Activated CD8-positive, alpha-beta memory T cell treated with anti-CD3 and anti-CD28 coated beads, Interleukin-2, amount 10 ng/mL, durations not matched to agents 7 days and 5 days (primary cell): ENCODE measurements around the gene ABCF1. TPM values are rescaled to one million over a fixed set of nuclear protein-coding genes. Genes with fewer than 3 reads are reported as not detected.

Experiments used
- ATAC-seq: fragments of 150-1000 bp; cut with Tn5 transposase; one replicate; pipeline ENCODE4 v1.10.0; 2021; ENCODE audit warnings: moderate library complexity
- CTCF ChIA-PET: fragments of 350-600 bp; sonication (Branson Sonifier 250); formaldehyde crosslinking; loops from one replicate; lab custom pipeline; 2021; ENCODE audit warnings: antibody characterized with exemption; lab: Charles Lee
- DNase-seq: peaks from one replicate; pipeline ENCODE4 v3.0.0-alpha.2; 2020
- H3K27ac Mint-ChIP-seq: one replicate; pipeline ENCODE4 v1.8.0; 2021; ENCODE audit warnings: mild to moderate bottlenecking, mixed read lengths
- H3K27me3 Mint-ChIP-seq: one replicate; pipeline ENCODE4 v1.8.0; 2021; ENCODE audit warnings: mixed read lengths
- H3K36me3 Mint-ChIP-seq: one replicate; pipeline ENCODE4 v1.8.0; 2021; ENCODE audit warnings: mild to moderate bottlenecking, mixed read lengths
- H3K4me1 Mint-ChIP-seq: one replicate; pipeline ENCODE4 v1.8.0; 2021; ENCODE audit warnings: mixed read lengths
- H3K4me3 Mint-ChIP-seq: one replicate; pipeline ENCODE4 v1.8.0; 2021; ENCODE audit warnings: mild to moderate bottlenecking, moderate library complexity, mixed read lengths
- H3K9me3 Mint-ChIP-seq: one replicate; pipeline ENCODE4 v1.8.0; 2022; ENCODE audit warnings: low read depth, mixed read lengths
- microRNA-seq: library from miRNA; unstranded; fragments of <30 nt; microRNA quantifications from one replicate; pipeline ENCODE4 v1.2.0, GENCODE V29; 2022
- total RNA-seq, 2 experiments: library from RNA; stranded (reverse); gene quantifications; one replicate each; pipeline ENCODE4 v1.2.3, GENCODE V29; 2021

ABCF1 gene
- total RNA-seq, 2 experiments from 2014 or later, result 73.8 to 98.6 TPM

GRCh38 chr6:30619561-30619960, 48.3 kb downstream of the ABCF1 start:
- Mint-ChIP-seq H3K27ac (peak overlapping the region; percentile 100), H3K36me3 (peaks cover 53% of the 10 kb centered on the region), H3K27me3 (peaks cover 3% of the 10 kb centered on the region), H3K9me3 (no peaks in the 10 kb centered on the region), H3K4me3 (peak overlapping the region; percentile 97), H3K4me1 (peaks cover 22% of the 10 kb centered on the region)
- CTCF ChIA-PET, result interaction anchor here (1.2 to 2.5 kb wide), 4 partner anchors 21 to 111 kb away, joined by 3 to 9 read pairs (median 8); no protein-coding TSS in a partner anchor
- DNase-seq (no peak), ATAC-seq (no peak)

GRCh38 chr6:30625511-30625910, 54.3 kb downstream of the ABCF1 start:
- peak overlapping the region; percentile 17 for H3K27ac Mint-ChIP-seq

DNA sequence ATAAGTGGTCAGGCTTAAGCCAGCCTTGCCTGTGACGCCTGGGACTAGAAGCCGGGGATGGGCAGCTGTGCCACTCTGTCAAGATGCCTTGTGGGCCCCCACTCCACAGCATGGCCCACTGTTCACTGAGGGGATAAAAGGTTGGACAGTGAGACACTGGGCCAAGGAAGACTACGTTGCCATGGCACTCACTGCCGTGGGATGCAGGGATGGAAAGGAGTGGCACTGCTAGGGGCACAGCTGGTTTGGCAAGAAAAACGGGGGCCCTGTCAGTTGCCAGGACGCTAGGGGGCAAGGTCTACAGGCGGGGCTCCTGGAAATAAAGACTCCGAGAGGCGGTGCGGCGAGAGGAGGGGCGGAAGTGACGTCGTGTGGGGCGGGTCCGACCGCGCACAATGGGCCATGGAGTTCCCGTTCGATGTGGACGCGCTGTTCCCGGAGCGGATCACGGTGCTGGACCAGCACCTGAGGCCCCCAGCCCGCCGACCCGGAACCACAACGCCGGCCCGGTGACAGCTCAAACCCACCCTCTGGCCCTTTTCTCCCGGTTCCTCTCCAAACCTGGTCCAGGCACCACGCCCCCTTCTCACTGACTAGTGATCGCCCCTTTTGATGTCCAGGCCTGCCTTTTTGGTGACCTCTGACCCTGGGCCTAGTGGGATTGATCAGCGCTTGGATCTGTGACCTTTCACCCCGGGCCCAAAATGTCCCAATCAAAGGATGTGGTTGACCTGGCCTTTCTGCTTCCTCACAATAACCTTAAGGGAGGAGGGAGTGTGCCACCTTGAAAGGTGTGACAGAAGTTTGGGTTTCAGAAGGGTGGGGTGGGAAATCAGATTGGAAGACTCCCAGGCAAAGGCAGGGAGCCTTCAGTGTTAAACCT, 55.5 kb downstream of the ABCF1 start, which contains the start of gene ATAT1:
Gene ATAT1, plus strand, starts transcription at position 391 of the 883 bp plus-strand sequence.
- H3K36me3 Mint-ChIP-seq, result peaks cover 39% of the 10 kb centered on the region
- H3K9me3 Mint-ChIP-seq, result no peaks in the 10 kb centered on the region
- DNase-seq, result peak; percentile 92
- H3K4me3 Mint-ChIP-seq, result peak within 1 kb of the TSS; percentile 90
- H3K27ac Mint-ChIP-seq, result peak within 1 kb of the TSS; percentile 97
- H3K4me1 Mint-ChIP-seq, result peaks cover 30% of the 10 kb centered on the region
- peak; percentile 99 for ATAC-seq
- CTCF ChIA-PET, result interaction anchor here (1.0 to 2.8 kb wide), 13 partner anchors 9 to 281 kb away, joined by 3 to 18 read pairs (median 5); partner anchors contain the start of genes DHX16 and MRPS18B
- no peaks in the 10 kb centered on the region for H3K27me3 Mint-ChIP-seq

More at GRCh38 chr6:30625511-30625910, 54.3 kb downstream of the ABCF1 start:
- H3K9me3 Mint-ChIP-seq, result no peaks in the 10 kb centered on the region
- DNase-seq, result no peak
- H3K36me3 Mint-ChIP-seq, result peaks cover 41% of the 10 kb centered on the region
- peaks cover 34% of the 10 kb centered on the region for H3K4me1 Mint-ChIP-seq
- no peak for ATAC-seq
- no peak overlapping the region for H3K4me3 Mint-ChIP-seq
- H3K27me3 Mint-ChIP-seq, result no peaks in the 10 kb centered on the region
- CTCF ChIA-PET, result interaction anchor here (1.0 to 2.8 kb wide), 8 partner anchors 13 to 106 kb away, joined by 3 to 18 read pairs (median 4); partner anchors contain the start of gene DHX16

- ATAC-seq, result no peak
- CTCF ChIA-PET, result no interaction called here
- no peak overlapping the region for H3K4me3 Mint-ChIP-seq
- peaks cover 15% of the 10 kb centered on the region for H3K36me3 Mint-ChIP-seq
- no peak overlapping the region for H3K27ac Mint-ChIP-seq
- H3K27me3 Mint-ChIP-seq, result no peaks in the 10 kb centered on the region
- H3K9me3 Mint-ChIP-seq, result no peaks in the 10 kb centered on the region
- DNase-seq, result no peak
- H3K4me1 Mint-ChIP-seq, result peaks cover 7% of the 10 kb centered on the region
Measured at GRCh38 chr6:30635834-30636233, 64.6 kb downstream of the ABCF1 start.

DNA sequence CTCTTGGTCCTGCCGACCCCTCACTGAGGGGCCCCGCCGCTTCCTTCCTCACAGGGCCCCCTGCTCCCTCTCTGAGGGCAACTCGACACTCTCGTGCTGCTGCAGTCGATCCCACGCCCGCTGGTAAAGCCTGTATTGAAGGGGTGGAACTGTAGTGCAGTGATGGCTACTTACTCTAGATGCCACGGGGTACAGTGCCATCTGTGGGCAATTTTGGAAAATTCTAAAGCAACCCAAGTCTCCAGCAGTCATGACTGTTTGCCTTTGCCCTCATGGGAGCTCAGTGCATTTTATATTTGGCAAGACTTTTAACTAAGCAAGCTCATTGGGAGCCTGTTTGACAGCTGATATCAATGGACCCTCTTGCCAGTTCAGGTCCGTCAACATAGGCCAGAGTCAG, 69.2 kb downstream of the ABCF1 start:
- Mint-ChIP-seq H3K4me1 (peaks cover 17% of the 10 kb centered on the region), H3K36me3 (peaks cover 3% of the 10 kb centered on the region), H3K27ac (no peak overlapping the region), H3K9me3 (no peaks in the 10 kb centered on the region), H3K27me3 (no peaks in the 10 kb centered on the region), H3K4me3 (no peak overlapping the region)
- DNase-seq (no peak), ATAC-seq (peak; percentile 34)
- CTCF ChIA-PET, result interaction anchor here (0.5 to 2.0 kb wide), 11 partner anchors 12 to 183 kb away, joined by 3 to 9 read pairs (median 3); partner anchors contain the start of genes DHX16 and MRPS18B

DNA sequence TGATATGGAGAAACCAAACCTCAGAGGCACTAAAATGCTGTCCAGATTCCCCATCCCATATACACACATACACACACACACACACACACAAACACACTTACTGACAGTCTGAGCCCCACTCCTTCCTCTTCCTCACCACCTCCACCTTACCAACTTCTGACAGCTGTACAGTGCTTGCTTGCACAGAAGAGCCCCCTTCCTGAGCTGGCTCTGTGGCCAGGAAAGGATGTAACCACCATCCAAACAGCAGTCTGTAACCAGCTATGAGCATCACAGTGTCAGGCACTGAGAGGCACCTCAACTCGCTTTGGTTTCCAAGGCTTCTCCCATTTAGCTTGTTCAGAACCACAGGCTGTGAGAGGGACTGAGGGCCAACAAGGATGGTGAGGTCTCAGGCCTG, 69.8 kb downstream of the ABCF1 start:
- Mint-ChIP-seq H3K27ac (peak overlapping the region; percentile 74), H3K9me3 (no peaks in the 10 kb centered on the region)
- DNase-seq, result peak; percentile 57

More for the DNA sequence above, 69.8 kb downstream of the ABCF1 start:
- peaks cover 2% of the 10 kb centered on the region for H3K36me3 Mint-ChIP-seq
- H3K4me3 Mint-ChIP-seq, result peak overlapping the region; percentile 42
- CTCF ChIA-PET, result interaction anchor here (0.5 to 2.0 kb wide), 13 partner anchors 12 to 183 kb away, joined by 3 to 9 read pairs (median 4); partner anchors contain the start of genes DHX16 and MRPS18B
- peak; percentile 81 for ATAC-seq
- H3K4me1 Mint-ChIP-seq, result peaks cover 22% of the 10 kb centered on the region
- no peaks in the 10 kb centered on the region for H3K27me3 Mint-ChIP-seq

Small RNA genes within 50 kb of the gene (microRNA-seq; reads per million reads assigned to microRNA genes)
- 156 reads per million, percentile 70 among the genes with 10 or more reads in this experiment for gene MIR877

Other genes starting within 250 kb of the ABCF1 start
- gene TRIM39, start 244.5 kb upstream of the ABCF1 start, total RNA-seq, result 10 to 100 TPM; 13.6 to 16.4 TPM
- 10 to 100 TPM; 37.7 to 44.0 TPM for gene RPP21, start 226.3 kb upstream of the ABCF1 start, total RNA-seq
- gene HLA-E, start 81.9 kb upstream of the ABCF1 start, total RNA-seq, result 100 to 1,000 TPM; 395 to 602 TPM
- gene GNL1, start 15.0 kb upstream of the ABCF1 start, total RNA-seq, result 10 to 100 TPM; 64.0 to 73.5 TPM
- gene PRR3, start 14.1 kb upstream of the ABCF1 start, total RNA-seq, result 10 to 100 TPM; 19.5 to 23.6 TPM
- 100 to 1,000 TPM; 101 to 134 TPM for gene PPP1R10, start 45.8 kb downstream of the ABCF1 start, total RNA-seq
- 10 to 100 TPM; 48.2 to 65.7 TPM for gene MRPS18B, start 46.4 kb downstream of the ABCF1 start, total RNA-seq
- gene ATAT1, start 55.4 kb downstream of the ABCF1 start, total RNA-seq, result 1 to 10 TPM; 7.5 to 8.4 TPM
- gene C6orf136, start 75.7 kb downstream of the ABCF1 start, total RNA-seq, result 10 to 100 TPM; 32.5 to 33.9 TPM
- 10 to 100 TPM; 39.5 to 49.6 TPM for gene DHX16, start 101.6 kb downstream of the ABCF1 start, total RNA-seq
- 100 to 1,000 TPM; 257 to 293 TPM for gene PPP1R18, start 115.2 kb downstream of the ABCF1 start, total RNA-seq
- gene NRM, start 119.5 kb downstream of the ABCF1 start, total RNA-seq, result 10 to 100 TPM; 30.2 to 36.4 TPM
- gene MDC1, start 145.8 kb downstream of the ABCF1 start, total RNA-seq, result 10 to 100 TPM; 67.4 to 83.9 TPM
- gene TUBB, start 148.9 kb downstream of the ABCF1 start, total RNA-seq, result 1,000 to 10,000 TPM; 1,499 to 1,522 TPM
- gene FLOT1, start 171.2 kb downstream of the ABCF1 start, total RNA-seq, result 100 to 1,000 TPM; 165 to 184 TPM
- gene IER3, start 173.1 kb downstream of the ABCF1 start, total RNA-seq, result 10 to 100 TPM in 1 of 2 experiments, 1 to 10 TPM in 1; 10.0 to 62.7 TPM